Neural progenitor cell (in vitro differentiated cells): ENCODE measurements around the gene SPDYC.

Experiments
- CTCF ChIP-seq: fragments of 200-600 bp; sonication (generic); IDR thresholded peaks from 2 replicates; pipeline ENCODE4 v1.5.1; 2017; ENCODE audit warnings: antibody characterized with exemption, mild to moderate bottlenecking
- EZH2 ChIP-seq: fragments of 200-600 bp; sonication (generic); IDR thresholded peaks from 2 replicates; pipeline ENCODE4 v1.6.1; 2017; ENCODE audit warnings: antibody characterized with exemption, mild to moderate bottlenecking, moderate library complexity

GRCh38 chr11:65219930-65220213 lies 49.8 kb downstream of the SPDYC start:
- no peak for TF ChIP-seq CTCF
- TF ChIP-seq EZH2: no peak
